SK-N-SH (cell line): ENCODE results near the gene RND3.
A peak's percentile ranks its signal among the peaks of the same experiment; 100 is the strongest.

Experiments
- CTCF ChIP-seq: fragments of 200-600 bp; sonication (generic); IDR thresholded peaks from 2 replicates; pipeline ENCODE4 v1.6.1; 2017; ENCODE audit warnings: antibody characterized with exemption, mild to moderate bottlenecking, moderate library complexity
- ELF1 ChIP-seq: IDR thresholded peaks from 2 replicates; pipeline ENCODE4 v1.4.0; 2012
- EP300 ChIP-seq, 2 experiments: IDR thresholded peaks; 2 replicates each; pipeline versions ENCODE4 v1.4.0 to v1.6.1; 2012; ENCODE audit warnings: borderline replicate concordance in 1 of 2, low read depth in 1 of 2, low read length in 1 of 2
- EZH2phosphoT487 ChIP-seq: fragments of 200-600 bp; sonication (generic); IDR thresholded peaks from 2 replicates; pipeline ENCODE4 v1.6.1; 2017; ENCODE audit warnings: low read depth, mixed run types, mild to moderate bottlenecking, antibody characterized with exemption, moderate library complexity, borderline replicate concordance
- JUND ChIP-seq: IDR thresholded peaks from 2 replicates; pipeline ENCODE4 v1.4.0; 2012
- MEF2A ChIP-seq: IDR thresholded peaks from 2 replicates; pipeline ENCODE4 v1.4.0; 2012; ENCODE audit warnings: low read depth, borderline replicate concordance
- POLR2AphosphoS5 ChIP-seq: IDR thresholded peaks from 2 replicates; pipeline ENCODE4 v1.6.1; 2012; ENCODE audit warnings: low read depth, low read length
- SMC3 ChIP-seq: IDR thresholded peaks from 2 replicates; pipeline ENCODE4 v1.6.1; 2012; ENCODE audit warnings: low read depth, low read length, improper control_type of control experiment
- TCF12 ChIP-seq: IDR thresholded peaks from 2 replicates; pipeline ENCODE4 v1.4.0; 2012

DNA sequence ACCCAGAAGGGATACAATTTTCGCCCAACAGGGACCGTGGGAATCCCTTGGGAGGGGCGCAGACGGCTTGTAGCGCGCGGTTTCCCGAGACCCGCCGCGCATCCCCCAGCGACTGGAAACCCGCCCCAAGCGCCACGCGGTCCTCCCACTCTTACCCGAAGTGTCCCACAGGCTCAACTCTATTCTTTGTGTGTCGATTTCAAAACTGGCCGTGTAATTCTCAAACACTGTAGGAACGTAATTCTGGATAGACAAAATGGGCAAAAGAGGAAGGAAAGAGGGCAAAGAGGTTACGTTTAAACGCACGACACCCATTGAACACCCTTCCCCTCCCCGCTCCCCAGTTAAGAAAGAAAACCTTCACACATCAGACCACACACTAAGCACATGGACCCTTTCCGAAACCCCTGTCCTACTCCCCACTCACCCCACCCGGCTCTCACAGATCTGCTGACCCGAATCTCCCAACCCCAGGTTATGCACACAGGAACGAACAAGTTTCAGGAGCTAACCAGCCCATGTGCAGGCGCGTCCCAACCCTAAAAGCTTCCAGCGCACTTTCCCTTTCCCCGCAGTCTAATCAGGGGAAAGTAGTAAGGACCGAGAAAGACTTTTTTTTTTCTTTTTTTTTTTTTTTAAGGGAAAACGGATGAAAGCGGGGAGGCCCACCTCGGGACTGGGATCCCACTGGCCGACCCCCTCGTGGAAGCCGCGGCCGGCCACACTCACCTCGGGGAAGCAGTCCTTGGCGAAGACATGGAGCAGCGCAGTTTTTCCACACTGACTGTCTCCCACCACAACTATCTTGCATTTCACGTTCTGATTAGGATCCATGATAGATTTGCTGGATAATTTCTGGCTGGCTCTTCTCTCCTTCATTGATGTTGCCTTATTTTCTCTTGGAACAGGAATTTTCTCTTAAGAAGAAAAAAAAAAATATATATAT is 655 bp downstream of the RND3 start:
- TF ChIP-seq MEF2A (no peak), ELF1 (no peak), CTCF (no peak), TCF12 (no peak), SMC3 (peak; percentile 2; the same call in 1 of the 2 replicates), JUND (no peak), POLR2AphosphoS5 (no peak), EZH2phosphoT487 (no peak), EP300 (IDR thresholded peaks at IDR 0.05; ENCODE audit: borderline replicate concordance in 1 of 2, low read depth in 1 of 2, low read length in 1 of 2) (no peak)
